Lower lobe of right lung (tissue), 2 donors: Measurements from ENCODE around the gene IL1RAPL2. TPM values are rescaled to one million over a fixed set of nuclear protein-coding genes. Genes with fewer than 3 reads are reported as not detected.

ENCODE experiments used
- ATAC-seq, 2 donors: fragments of 200-7000 bp; cut with Tn5 transposase; one replicate each; pipeline ENCODE4 v1.9.1; 2020 to 2022; ENCODE audit warnings: mild to moderate bottlenecking in 2 of 2, moderate library complexity in 2 of 2
- DNase-seq: peaks from one replicate; pipeline ENCODE4 v3.0.0-alpha.2; 2020
- H3K27ac ChIP-seq: fragments of 200-600 bp; one replicate; pipeline ENCODE4 v1.8.0; 2022
- H3K27me3 ChIP-seq: fragments of 200-600 bp; one replicate; pipeline ENCODE4 v1.8.0; 2022; ENCODE audit warnings: low read depth
- H3K36me3 ChIP-seq: fragments of 200-600 bp; one replicate; pipeline ENCODE4 v1.8.0; 2022; ENCODE audit warnings: mild to moderate bottlenecking
- H3K4me1 ChIP-seq: fragments of 200-600 bp; one replicate; pipeline ENCODE4 v1.8.0; 2022
- H3K4me3 ChIP-seq: fragments of 200-600 bp; one replicate; pipeline ENCODE4 v1.8.0; 2022; ENCODE audit warnings: mild to moderate bottlenecking
- H3K9me3 ChIP-seq: fragments of 200-600 bp; one replicate; pipeline ENCODE4 v1.8.0; 2022
- intact Hi-C: fragments of 100-400 bp; cut with DNase I; formaldehyde crosslinking; loops from one replicate; pipeline ENCODE4 v1.11.0; 2022
- total RNA-seq: library from RNA; stranded (reverse); fragmentation: NEBNext Ultra II Directional; extraction: Animal tissue kit (Norgen Biotek cat#: 25700); gene quantifications from one replicate; pipeline ENCODE4 v1.2.1, GENCODE V29; 2021
- TF ChIP-seq, protein P1 (sequence below): fragments of 200-600 bp; IDR thresholded peaks from one replicate; pipeline ENCODE4 v1.8.0; 2022; ENCODE audit warnings: antibody characterized with exemption, mild to moderate bottlenecking
- donor health status: DM: no; HTN: yes; CAD: no; lungs with severe emphysema.

IL1RAPL2 gene
- total RNA-seq, 1 donor from 2014 or later = not detected

- no peak for DNase-seq
- Histone ChIP-seq H3K4me1 (no peaks in the 10 kb centered on the region), H3K4me3 (no peak overlapping the region), H3K9me3 (no peaks in the 10 kb centered on the region), H3K27me3 (no peaks in the 10 kb centered on the region), H3K36me3 (no peaks in the 10 kb centered on the region), H3K27ac (no peak overlapping the region)
- intact Hi-C loops = no loop called here
- TF ChIP-seq, protein P1, sequence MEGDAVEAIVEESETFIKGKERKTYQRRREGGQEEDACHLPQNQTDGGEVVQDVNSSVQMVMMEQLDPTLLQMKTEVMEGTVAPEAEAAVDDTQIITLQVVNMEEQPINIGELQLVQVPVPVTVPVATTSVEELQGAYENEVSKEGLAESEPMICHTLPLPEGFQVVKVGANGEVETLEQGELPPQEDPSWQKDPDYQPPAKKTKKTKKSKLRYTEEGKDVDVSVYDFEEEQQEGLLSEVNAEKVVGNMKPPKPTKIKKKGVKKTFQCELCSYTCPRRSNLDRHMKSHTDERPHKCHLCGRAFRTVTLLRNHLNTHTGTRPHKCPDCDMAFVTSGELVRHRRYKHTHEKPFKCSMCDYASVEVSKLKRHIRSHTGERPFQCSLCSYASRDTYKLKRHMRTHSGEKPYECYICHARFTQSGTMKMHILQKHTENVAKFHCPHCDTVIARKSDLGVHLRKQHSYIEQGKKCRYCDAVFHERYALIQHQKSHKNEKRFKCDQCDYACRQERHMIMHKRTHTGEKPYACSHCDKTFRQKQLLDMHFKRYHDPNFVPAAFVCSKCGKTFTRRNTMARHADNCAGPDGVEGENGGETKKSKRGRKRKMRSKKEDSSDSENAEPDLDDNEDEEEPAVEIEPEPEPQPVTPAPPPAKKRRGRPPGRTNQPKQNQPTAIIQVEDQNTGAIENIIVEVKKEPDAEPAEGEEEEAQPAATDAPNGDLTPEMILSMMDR = no peak
- no peak for ATAC-seq
Observed at GRCh38 chrX:105635794-105636193, 1069.8 kb downstream of the IL1RAPL2 start.

GRCh38 chrX:105636667-105637066 lies 1070.7 kb downstream of the IL1RAPL2 start:
- ATAC-seq = no peak
- TF ChIP-seq, protein P1 = no peak
- H3K4me3 ChIP-seq = no peak overlapping the region
- no peak for DNase-seq
- H3K27me3 ChIP-seq = no peaks in the 10 kb centered on the region
- intact Hi-C loops = no loop called here
- H3K9me3 ChIP-seq = no peaks in the 10 kb centered on the region
- H3K36me3 ChIP-seq = no peaks in the 10 kb centered on the region
- no peak overlapping the region for H3K27ac ChIP-seq
- H3K4me1 ChIP-seq = no peaks in the 10 kb centered on the region

DNA sequence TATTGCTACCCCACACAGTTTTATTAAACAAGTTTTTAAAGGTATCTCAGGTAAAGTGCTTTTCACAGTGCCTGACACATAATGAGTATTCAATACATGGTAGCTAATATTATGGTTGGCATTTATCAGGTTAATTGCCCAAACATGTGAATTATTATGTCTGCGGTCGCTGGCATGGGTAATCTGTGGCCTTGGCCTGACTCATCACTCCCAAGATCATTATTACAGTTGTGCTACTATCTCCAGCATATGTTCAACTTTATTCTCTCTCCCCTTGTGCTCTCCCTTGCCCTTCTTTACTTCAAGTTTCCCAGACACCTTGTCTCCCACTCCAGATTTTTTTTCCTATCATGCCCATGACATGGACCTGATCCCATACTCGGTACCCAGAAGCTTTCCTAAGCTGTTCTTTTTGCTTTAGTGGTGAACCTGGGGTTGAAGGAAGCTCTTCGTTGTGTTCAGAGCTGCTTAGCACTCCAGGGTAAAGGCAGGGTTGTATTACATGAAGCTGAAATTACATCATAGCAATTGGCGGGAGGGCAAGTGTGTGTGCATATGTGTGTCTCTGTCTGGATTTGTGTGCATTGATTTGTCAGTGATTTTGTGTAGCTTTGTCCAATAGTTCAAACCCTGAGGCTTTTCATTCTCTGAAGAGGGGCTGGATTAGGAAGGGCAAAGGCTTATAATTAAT lies 1079.8 kb downstream of the IL1RAPL2 start:
- Histone ChIP-seq H3K27ac (no peak overlapping the region), H3K4me3 (no peak overlapping the region), H3K36me3 (no peaks in the 10 kb centered on the region), H3K4me1 (no peaks in the 10 kb centered on the region), H3K9me3 (no peaks in the 10 kb centered on the region), H3K27me3 (no peaks in the 10 kb centered on the region)
- no peak for ATAC-seq
- DNase-seq = no peak
- TF ChIP-seq, protein P1 = no peak
- intact Hi-C loops = no loop called here

DNA sequence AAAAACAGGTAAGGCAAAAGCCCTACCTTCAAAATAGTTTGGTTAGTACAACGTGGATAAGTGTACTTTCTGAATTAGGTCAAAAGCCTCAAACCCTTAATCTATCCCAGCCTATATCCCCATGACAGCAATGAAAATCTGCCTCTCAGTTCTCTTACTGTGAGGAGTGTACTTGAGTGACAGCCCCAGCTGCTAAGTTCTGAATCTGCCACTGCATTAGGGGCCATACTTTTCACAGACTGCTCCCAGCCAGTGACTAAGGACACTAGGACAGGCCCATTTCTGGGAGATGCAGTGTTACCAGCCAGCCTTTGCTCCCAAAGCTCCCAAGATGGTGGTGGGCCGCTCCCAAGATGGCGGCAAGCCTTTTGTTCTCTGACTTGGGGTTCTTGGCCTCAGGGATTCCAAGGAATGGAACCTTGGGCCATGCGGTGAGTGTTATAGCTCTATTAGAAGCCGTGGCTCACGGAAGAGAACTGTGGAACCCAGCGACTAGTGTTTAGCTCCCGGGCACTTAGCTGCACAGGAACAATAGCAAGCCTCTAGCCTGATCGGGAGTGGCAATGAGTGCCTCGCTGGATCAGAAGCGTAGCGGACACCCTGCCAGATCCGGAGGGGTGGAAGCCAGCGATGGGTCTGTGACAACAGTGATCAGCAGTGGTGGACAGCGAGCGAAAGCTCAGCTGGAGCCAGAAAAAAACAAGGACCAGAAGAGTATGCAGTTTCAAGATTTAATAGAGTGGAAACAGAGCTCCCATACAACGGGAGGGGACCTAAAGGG lies 1080.8 kb downstream of the IL1RAPL2 start:
- Histone ChIP-seq H3K4me3 (no peak overlapping the region), H3K9me3 (no peaks in the 10 kb centered on the region), H3K4me1 (no peaks in the 10 kb centered on the region), H3K27me3 (no peaks in the 10 kb centered on the region), H3K27ac (no peak overlapping the region), H3K36me3 (no peaks in the 10 kb centered on the region)
- DNase-seq (no peak), ATAC-seq (no peak)
- TF ChIP-seq, protein P1 = no peak
- intact Hi-C loops = no loop called here

DNA sequence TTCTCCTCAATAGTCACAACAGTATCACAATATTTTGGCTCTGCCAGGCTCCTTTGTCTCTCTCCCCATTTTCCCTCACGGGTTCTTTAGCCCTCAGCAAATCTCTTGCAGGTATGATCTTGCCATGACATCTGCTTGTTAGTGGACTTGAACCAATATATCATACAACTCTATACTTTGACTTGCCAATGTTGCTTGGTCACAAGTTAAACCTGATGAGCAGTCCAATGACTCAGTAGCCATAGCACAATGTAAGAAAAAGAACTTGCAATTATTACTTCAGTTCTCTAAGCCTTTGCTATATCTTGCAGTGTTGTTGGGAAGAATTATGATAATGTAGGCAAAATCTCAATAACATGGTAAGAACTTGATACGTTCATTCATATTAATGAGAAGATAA lies 1081.8 kb downstream of the IL1RAPL2 start:
- H3K27ac ChIP-seq = no peak overlapping the region
- intact Hi-C loops = no loop called here
- H3K4me3 ChIP-seq = no peak overlapping the region
- H3K27me3 ChIP-seq = no peaks in the 10 kb centered on the region
- no peaks in the 10 kb centered on the region for H3K9me3 ChIP-seq
- no peaks in the 10 kb centered on the region for H3K36me3 ChIP-seq
- no peaks in the 10 kb centered on the region for H3K4me1 ChIP-seq
- TF ChIP-seq, protein P1 = no peak
- ATAC-seq = no peak
- DNase-seq = no peak
